ENCODE measurements around the gene PTCHD4.

Gene PTCHD4

DNA sequence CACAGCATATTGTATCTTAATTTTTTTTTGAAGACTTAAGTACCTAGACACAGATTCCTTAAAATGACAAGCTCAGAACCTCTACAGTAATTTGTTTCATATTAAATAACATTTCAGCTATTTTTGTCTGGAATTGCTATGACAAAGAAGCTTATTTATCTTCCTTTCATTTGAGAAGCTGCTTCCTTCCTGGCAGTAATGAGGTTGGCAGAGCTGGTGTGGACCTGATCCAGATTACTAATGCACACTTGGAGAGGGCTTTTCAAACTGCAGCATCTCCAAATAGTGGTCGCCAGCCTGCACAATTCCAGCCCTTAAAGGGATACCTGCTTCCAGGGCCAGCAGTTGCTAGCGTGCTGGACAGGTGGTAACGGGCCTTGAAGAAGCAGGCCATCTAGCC is 12.1 kb downstream of the PTCHD4 start:
- Histone ChIP-seq H3K4me3 (ENCODE audit: low read length) (no peak overlapping the region), H3K36me3 (ENCODE audit: control insufficient read depth, low read depth, low read length) (no peaks in the 10 kb centered on the region), H3K9ac (ENCODE audit: low read length) (no peak overlapping the region), H3K4me1 (ENCODE audit: control insufficient read depth, low read depth, low read length) (no peaks in the 10 kb centered on the region), H3K27ac (ENCODE audit: low read length) (no peak overlapping the region), H3K27me3 (ENCODE audit: control insufficient read depth, insufficient read depth, low read length) (no peaks in the 10 kb centered on the region), H3K9me3 (ENCODE audit: control insufficient read depth, low read depth, low read length) (peaks cover 7% of the 10 kb centered on the region)

DNA sequence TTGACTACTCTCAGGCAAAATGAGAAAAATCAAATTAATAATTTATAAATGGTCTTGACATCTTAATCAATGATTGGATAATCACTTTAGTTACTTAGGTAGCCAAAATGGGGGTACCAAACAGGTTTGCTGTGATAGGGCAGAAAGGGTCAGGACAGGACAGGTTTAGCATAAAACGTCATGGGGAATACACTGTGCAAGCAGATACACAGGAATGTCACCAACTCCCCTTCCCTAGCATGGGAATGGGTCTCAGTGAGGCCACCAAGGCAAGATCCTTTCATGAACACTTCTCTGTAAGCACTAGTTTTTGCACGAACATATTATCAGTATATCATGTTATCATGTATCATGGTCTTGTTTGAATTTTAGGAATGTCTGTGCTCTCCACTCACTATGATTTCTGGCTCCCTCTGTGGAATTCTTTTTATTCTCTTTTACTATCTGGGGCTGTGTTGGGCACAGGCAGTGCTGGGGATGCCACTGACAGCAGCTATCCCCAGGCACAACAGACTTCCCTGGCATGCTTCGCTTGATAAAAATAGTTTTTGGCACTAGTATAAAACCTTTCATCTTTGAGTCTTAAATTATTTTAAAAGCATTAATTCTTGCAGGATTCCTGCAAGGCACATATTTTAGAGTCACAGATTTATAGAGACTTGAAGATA is 18.3 kb downstream of the PTCHD4 start:
- Histone ChIP-seq H3K9ac (ENCODE audit: low read length) (no peak overlapping the region), H3K4me3 (ENCODE audit: low read length) (no peak overlapping the region), H3K36me3 (ENCODE audit: control insufficient read depth, low read depth, low read length) (no peaks in the 10 kb centered on the region), H3K9me3 (ENCODE audit: control insufficient read depth, low read depth, low read length) (no peaks in the 10 kb centered on the region), H3K27me3 (ENCODE audit: control insufficient read depth, insufficient read depth, low read length) (no peaks in the 10 kb centered on the region), H3K4me1 (ENCODE audit: control insufficient read depth, low read depth, low read length) (no peaks in the 10 kb centered on the region), H3K27ac (ENCODE audit: low read length) (no peak overlapping the region)

DNA sequence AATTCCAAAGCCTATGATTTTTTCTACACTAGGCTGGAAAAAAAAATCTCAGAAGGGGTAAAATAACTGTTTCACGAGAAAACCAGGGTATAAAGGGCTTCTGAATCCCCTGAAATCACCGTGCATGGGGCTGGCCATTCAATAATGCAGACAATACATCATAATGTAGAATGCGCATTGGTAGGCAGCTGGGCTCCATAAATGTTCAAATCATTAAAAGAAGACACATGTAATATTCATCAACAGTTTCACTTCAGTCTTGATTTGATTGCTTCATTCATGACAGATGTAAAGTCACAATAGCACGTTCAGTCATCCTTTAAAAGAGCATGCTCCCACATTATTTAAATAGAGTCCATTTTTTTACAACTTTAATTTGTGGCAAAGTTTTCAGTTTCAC is 20.5 kb downstream of the PTCHD4 start:
- Histone ChIP-seq H3K27me3 (ENCODE audit: control insufficient read depth, insufficient read depth, low read length) (no peaks in the 10 kb centered on the region), H3K9me3 (ENCODE audit: control insufficient read depth, low read depth, low read length) (no peaks in the 10 kb centered on the region), H3K36me3 (ENCODE audit: control insufficient read depth, low read depth, low read length) (no peaks in the 10 kb centered on the region), H3K27ac (ENCODE audit: low read length) (no peak overlapping the region), H3K4me1 (ENCODE audit: control insufficient read depth, low read depth, low read length) (no peaks in the 10 kb centered on the region), H3K9ac (ENCODE audit: low read length) (no peak overlapping the region), H3K4me3 (ENCODE audit: low read length) (no peak overlapping the region)

DNA sequence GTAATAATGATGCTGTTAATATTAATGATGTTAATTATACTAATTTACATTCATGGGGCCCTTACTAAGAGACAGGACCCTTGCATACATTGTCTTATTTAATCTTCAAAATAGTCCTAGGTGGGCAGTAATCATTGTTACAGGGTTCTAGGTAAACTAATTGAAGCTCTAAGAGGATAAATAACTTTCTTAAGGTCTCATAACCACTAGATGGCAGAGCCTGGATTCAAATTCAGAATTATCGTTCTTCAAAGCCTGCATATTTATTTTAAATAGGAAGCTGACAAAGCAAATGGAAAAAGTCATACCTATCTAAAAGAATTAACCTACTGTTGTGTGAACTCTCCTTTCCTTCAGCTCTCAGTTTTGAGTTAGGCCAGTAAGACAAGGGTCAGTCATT is 23.5 kb downstream of the PTCHD4 start:
- Histone ChIP-seq H3K27ac (ENCODE audit: low read length) (no peak overlapping the region), H3K4me1 (ENCODE audit: control insufficient read depth, low read depth, low read length) (no peaks in the 10 kb centered on the region), H3K36me3 (ENCODE audit: control insufficient read depth, low read depth, low read length) (no peaks in the 10 kb centered on the region), H3K4me3 (ENCODE audit: low read length) (no peak overlapping the region), H3K9me3 (ENCODE audit: control insufficient read depth, low read depth, low read length) (no peaks in the 10 kb centered on the region), H3K27me3 (ENCODE audit: control insufficient read depth, insufficient read depth, low read length) (no peaks in the 10 kb centered on the region), H3K9ac (ENCODE audit: low read length) (no peak overlapping the region)

DNA sequence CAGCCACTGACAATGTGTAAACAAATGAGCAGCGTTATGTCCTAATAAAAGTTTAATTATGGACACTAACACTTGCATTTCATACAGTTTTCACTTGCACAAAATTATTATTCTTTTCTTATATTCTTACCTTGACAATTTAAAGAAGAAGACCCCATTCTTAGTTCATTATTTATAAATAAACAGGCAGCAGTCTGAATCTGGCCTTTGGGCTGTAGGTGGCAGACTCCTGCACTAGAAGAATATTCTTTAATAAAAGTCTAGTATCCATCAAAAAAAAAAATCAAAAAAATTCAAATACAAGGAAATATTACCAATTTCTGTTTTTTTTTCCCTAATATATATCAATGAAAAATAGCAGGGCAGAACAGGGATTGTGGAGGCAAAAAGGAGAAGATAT is 24.8 kb downstream of the PTCHD4 start:
- H3K36me3 ChIP-seq (ENCODE audit: control insufficient read depth, low read depth, low read length) = no peaks in the 10 kb centered on the region
- H3K27me3 ChIP-seq (ENCODE audit: control insufficient read depth, insufficient read depth, low read length) = no peaks in the 10 kb centered on the region
- no peak overlapping the region for H3K4me3 ChIP-seq (ENCODE audit: low read length)
- no peaks in the 10 kb centered on the region for H3K4me1 ChIP-seq (ENCODE audit: control insufficient read depth, low read depth, low read length)
- H3K9me3 ChIP-seq (ENCODE audit: control insufficient read depth, low read depth, low read length) = no peaks in the 10 kb centered on the region
- H3K27ac ChIP-seq (ENCODE audit: low read length) = no peak overlapping the region
- no peak overlapping the region for H3K9ac ChIP-seq (ENCODE audit: low read length)

DNA sequence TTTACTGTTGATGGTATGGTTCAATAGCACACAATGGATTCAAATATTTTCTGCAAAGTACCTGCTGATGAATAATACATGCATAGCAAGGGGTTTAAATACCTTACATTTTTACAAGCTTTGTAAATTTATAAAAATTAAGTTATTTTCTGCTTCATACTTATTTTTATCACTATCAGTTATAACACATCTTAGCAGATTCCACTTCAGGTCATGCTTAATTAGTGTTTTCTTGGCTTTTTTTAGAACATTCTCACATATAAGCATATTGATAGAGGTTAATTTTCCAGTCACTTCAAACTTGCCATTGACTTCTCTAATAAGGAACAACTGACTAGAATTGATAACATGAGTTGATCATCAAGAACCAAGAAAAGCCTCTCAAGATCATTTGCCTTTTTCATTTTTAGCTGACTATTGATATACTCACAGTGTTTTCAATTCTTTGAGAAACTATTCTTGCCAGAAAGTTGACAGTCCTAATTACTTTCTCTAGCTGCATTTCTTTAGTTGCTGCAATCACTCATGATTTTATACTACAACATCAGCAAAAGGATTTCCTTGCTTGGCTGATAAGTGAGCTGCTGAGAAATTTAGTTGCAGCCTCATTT is 25.8 kb downstream of the PTCHD4 start:
- no peaks in the 10 kb centered on the region for H3K9me3 ChIP-seq (ENCODE audit: control insufficient read depth, low read depth, low read length)
- no peak overlapping the region for H3K27ac ChIP-seq (ENCODE audit: low read length)
- no peaks in the 10 kb centered on the region for H3K36me3 ChIP-seq (ENCODE audit: control insufficient read depth, low read depth, low read length)
- no peaks in the 10 kb centered on the region for H3K4me1 ChIP-seq (ENCODE audit: control insufficient read depth, low read depth, low read length)
- no peaks in the 10 kb centered on the region for H3K27me3 ChIP-seq (ENCODE audit: control insufficient read depth, insufficient read depth, low read length)
- H3K4me3 ChIP-seq (ENCODE audit: low read length) = no peak overlapping the region
- no peak overlapping the region for H3K9ac ChIP-seq (ENCODE audit: low read length)

DNA sequence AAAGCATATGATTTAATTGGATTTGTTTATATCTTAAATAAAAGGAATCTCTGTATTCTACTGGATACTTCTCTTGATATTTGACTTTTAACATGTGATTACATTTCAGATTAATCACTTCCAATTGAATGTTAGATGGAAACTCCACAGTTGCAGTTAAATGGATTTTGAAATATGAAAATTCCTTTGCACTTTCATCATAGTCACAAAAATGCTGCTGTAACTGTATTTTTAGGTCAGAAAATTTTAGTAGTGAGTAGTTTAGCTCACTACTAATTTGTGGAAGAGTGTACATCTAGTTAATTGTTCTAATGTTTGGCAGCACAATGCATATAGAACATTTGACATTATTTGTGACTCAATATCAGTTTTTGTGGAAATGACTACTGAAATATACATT is 26.8 kb downstream of the PTCHD4 start:
- H3K4me1 ChIP-seq (ENCODE audit: control insufficient read depth, low read depth, low read length) = no peaks in the 10 kb centered on the region
- no peak overlapping the region for H3K4me3 ChIP-seq (ENCODE audit: low read length)
- H3K27ac ChIP-seq (ENCODE audit: low read length) = no peak overlapping the region
- H3K27me3 ChIP-seq (ENCODE audit: control insufficient read depth, insufficient read depth, low read length) = no peaks in the 10 kb centered on the region
- no peaks in the 10 kb centered on the region for H3K9me3 ChIP-seq (ENCODE audit: control insufficient read depth, low read depth, low read length)
- no peaks in the 10 kb centered on the region for H3K36me3 ChIP-seq (ENCODE audit: control insufficient read depth, low read depth, low read length)
- H3K9ac ChIP-seq (ENCODE audit: low read length) = no peak overlapping the region

DNA sequence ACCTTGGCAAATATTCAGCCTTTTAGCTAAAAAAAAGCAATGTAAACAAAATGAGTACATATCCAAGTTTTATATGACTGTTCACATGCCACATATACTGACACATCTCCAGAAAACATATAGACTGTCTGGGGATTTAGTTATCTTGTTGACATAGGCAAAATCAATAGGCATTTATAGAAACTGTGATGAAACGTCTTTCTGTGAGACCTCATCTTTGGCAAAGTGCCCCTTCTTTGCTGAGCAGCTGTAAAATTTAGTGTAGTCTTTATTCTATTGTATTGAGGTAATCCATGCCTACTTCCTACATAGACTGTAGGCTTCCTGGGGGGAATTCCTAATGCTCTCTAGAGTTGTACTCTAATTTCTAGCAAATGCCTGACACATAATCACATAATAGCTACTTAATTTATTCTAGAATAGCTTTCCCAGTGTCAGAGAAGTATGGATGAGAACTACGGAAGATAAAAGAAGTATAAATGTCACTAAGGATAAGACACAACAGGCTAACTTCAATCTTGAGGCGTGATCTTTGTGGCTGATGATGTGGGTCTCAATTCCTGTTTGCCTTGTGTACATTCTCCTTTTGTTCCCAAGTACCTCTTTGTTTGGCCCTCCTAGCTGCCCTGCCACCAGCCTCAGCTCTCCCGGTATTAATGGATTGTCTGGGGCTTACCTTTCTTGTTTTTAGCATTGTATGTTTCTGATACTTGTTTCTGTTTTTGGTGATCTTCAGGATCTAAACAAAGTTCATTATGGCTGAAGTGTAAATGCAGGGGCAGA is 30.6 kb downstream of the PTCHD4 start:
- Histone ChIP-seq H3K4me3 (ENCODE audit: low read length) (no peak overlapping the region), H3K9ac (ENCODE audit: low read length) (no peak overlapping the region), H3K27me3 (ENCODE audit: control insufficient read depth, insufficient read depth, low read length) (no peaks in the 10 kb centered on the region), H3K36me3 (ENCODE audit: control insufficient read depth, low read depth, low read length) (no peaks in the 10 kb centered on the region), H3K27ac (ENCODE audit: low read length) (no peak overlapping the region), H3K9me3 (ENCODE audit: control insufficient read depth, low read depth, low read length) (no peaks in the 10 kb centered on the region), H3K4me1 (ENCODE audit: control insufficient read depth, low read depth, low read length) (no peaks in the 10 kb centered on the region)

DNA sequence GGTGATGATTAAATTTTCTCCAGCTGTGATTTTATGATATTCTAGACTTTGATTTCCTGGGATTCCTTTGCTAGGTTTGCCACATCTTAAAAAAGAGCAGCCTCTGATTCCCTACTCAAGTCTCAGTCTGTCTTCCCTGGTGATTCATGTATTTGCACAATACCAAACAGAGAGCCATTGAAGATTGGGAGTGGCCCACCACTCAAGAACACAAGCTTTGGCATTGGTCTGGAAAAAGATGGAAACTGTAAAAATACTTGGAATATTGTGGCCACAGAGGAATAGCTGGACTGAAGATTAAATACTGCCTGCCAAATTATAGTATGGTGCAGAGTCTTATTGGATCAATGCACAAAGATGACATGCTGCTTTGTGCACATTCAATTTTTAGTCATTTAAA is 32.9 kb downstream of the PTCHD4 start:
- no peaks in the 10 kb centered on the region for H3K36me3 ChIP-seq (ENCODE audit: control insufficient read depth, low read depth, low read length)
- no peak overlapping the region for H3K27ac ChIP-seq (ENCODE audit: low read length)
- H3K4me1 ChIP-seq (ENCODE audit: control insufficient read depth, low read depth, low read length) = peaks cover 10% of the 10 kb centered on the region
- no peaks in the 10 kb centered on the region for H3K27me3 ChIP-seq (ENCODE audit: control insufficient read depth, insufficient read depth, low read length)
- H3K9me3 ChIP-seq (ENCODE audit: control insufficient read depth, low read depth, low read length) = no peaks in the 10 kb centered on the region
- no peak overlapping the region for H3K4me3 ChIP-seq (ENCODE audit: low read length)
- H3K9ac ChIP-seq (ENCODE audit: low read length) = no peak overlapping the region

DNA sequence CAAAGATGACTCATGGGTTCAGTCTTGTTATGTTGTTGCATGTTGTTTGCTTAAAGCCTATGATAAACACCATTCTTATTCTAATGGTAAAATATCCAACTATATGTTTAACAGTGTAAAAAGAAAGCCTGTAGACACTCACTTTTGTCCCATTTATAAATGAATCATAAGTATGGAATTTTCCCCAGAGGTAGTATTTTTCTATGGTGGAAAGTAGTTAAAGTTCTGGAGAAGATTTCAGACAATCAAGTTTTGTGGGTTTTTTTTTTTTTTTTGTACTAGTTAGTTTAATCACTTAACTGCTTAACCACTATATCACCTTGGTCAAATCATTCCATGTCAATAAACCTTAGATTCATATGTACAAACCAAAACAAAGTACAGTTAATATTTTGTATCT is 35.8 kb downstream of the PTCHD4 start:
- Histone ChIP-seq H3K9ac (ENCODE audit: low read length) (no peak overlapping the region), H3K36me3 (ENCODE audit: control insufficient read depth, low read depth, low read length) (no peaks in the 10 kb centered on the region), H3K4me1 (ENCODE audit: control insufficient read depth, low read depth, low read length) (peaks cover 10% of the 10 kb centered on the region), H3K27me3 (ENCODE audit: control insufficient read depth, insufficient read depth, low read length) (peaks cover 6% of the 10 kb centered on the region), H3K4me3 (ENCODE audit: low read length) (no peak overlapping the region), H3K27ac (ENCODE audit: low read length) (no peak overlapping the region), H3K9me3 (ENCODE audit: control insufficient read depth, low read depth, low read length) (no peaks in the 10 kb centered on the region)

DNA sequence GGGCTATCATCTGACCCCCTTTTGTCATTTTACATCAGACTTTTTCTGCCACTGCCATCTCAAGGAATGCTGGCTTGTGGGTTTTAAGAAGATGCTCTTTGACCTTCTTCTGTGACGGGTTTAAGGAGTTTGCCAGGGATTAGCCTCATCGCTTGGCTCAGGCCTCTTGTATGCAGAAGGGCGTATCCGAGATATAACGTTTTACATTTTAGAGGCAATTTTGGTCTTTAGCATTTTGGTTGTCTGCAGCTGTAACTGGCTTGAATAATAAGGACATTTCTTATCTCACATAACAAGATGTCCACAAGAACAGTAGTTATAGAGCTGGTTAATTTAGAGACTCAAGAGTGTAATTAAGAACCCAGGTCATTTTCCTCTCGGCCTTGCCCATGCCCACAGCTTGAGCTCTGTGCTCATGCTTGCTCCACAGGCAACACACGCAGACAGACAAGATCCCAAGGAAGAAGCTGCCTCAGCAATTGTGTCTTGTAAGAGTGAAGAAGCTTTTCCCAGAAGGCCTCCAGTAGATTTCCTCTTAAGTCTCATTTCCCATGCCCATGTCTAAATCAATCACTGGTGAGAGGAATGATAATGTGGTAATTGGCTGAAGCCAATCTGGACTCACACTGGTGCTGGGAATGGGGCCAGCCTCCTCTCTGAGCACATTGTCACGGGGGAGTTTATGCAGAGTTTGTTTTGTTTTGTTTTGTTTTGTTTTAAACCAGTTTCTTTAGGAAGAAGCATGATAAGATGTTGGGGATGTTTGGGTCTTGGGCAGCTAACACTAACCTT is 36.8 kb downstream of the PTCHD4 start:
- H3K27me3 ChIP-seq (ENCODE audit: control insufficient read depth, insufficient read depth, low read length) = peaks cover 16% of the 10 kb centered on the region

More for the DNA sequence above, 36.8 kb downstream of the PTCHD4 start:
- H3K4me1 ChIP-seq (ENCODE audit: control insufficient read depth, low read depth, low read length) = peaks cover 14% of the 10 kb centered on the region
- no peaks in the 10 kb centered on the region for H3K36me3 ChIP-seq (ENCODE audit: control insufficient read depth, low read depth, low read length)
- H3K27ac ChIP-seq (ENCODE audit: low read length) = no peak overlapping the region
- H3K4me3 ChIP-seq (ENCODE audit: low read length) = no peak overlapping the region
- no peak overlapping the region for H3K9ac ChIP-seq (ENCODE audit: low read length)
- no peaks in the 10 kb centered on the region for H3K9me3 ChIP-seq (ENCODE audit: control insufficient read depth, low read depth, low read length)
